Ishikawa (cell line): ENCODE results near the gene SMTNL2.

ENCODE experiments used
- CEBPB ChIP-seq: IDR thresholded peaks from 2 replicates; pipeline ENCODE4 v1.6.1; 2012
- CREB1 ChIP-seq: IDR thresholded peaks from 2 replicates; pipeline ENCODE4 v1.6.1; 2012; ENCODE audit warnings: low read depth
- EGR1 ChIP-seq: IDR thresholded peaks from 2 replicates; pipeline ENCODE4 v1.6.1; 2012
- EP300 ChIP-seq: IDR thresholded peaks from 2 replicates; pipeline ENCODE4 v1.6.1; 2012; ENCODE audit warnings: borderline replicate concordance
- TAF1 ChIP-seq: IDR thresholded peaks from 2 replicates; pipeline ENCODE4 v1.6.1; 2012; ENCODE audit warnings: low read depth, mild to moderate bottlenecking
- TF ChIP-seq, protein P1 (sequence below): IDR thresholded peaks from 2 replicates; pipeline ENCODE4 v1.6.1; 2012; ENCODE audit warnings: low read depth, mild to moderate bottlenecking

DNA sequence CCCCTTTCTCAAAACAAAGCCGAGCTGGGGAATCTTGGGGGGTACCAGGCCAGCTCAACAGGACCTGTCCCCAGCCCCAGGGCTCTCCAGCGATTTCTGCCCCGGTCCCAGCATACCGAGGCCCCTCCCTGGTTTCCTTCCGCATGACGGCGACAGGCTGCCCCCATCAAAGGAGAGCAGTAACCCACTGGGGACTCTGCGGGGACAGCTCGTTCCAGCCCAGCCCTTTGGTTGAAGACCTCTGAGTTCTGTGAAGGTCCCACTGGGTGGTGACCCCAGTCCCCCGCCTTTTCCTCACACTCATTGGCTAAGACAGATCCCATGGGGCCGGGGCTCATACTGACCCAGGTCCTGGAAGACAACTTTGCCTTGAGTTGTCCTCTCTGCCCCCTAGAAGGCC is 4.1 kb downstream of the SMTNL2 start:
- TF ChIP-seq TAF1 (no peak), EP300 (no peak), CREB1 (no peak), CEBPB (no peak), EGR1 (no peak)
- TF ChIP-seq, protein P1, sequence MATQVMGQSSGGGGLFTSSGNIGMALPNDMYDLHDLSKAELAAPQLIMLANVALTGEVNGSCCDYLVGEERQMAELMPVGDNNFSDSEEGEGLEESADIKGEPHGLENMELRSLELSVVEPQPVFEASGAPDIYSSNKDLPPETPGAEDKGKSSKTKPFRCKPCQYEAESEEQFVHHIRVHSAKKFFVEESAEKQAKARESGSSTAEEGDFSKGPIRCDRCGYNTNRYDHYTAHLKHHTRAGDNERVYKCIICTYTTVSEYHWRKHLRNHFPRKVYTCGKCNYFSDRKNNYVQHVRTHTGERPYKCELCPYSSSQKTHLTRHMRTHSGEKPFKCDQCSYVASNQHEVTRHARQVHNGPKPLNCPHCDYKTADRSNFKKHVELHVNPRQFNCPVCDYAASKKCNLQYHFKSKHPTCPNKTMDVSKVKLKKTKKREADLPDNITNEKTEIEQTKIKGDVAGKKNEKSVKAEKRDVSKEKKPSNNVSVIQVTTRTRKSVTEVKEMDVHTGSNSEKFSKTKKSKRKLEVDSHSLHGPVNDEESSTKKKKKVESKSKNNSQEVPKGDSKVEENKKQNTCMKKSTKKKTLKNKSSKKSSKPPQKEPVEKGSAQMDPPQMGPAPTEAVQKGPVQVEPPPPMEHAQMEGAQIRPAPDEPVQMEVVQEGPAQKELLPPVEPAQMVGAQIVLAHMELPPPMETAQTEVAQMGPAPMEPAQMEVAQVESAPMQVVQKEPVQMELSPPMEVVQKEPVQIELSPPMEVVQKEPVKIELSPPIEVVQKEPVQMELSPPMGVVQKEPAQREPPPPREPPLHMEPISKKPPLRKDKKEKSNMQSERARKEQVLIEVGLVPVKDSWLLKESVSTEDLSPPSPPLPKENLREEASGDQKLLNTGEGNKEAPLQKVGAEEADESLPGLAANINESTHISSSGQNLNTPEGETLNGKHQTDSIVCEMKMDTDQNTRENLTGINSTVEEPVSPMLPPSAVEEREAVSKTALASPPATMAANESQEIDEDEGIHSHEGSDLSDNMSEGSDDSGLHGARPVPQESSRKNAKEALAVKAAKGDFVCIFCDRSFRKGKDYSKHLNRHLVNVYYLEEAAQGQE: no peak
